SJCRH30 (cell line): ENCODE results near the gene DLGAP4. TPM values are rescaled to one million over a fixed set of nuclear protein-coding genes. Genes with fewer than 3 reads are reported as not detected.

Experiments
- DNase-seq, 2 experiments: peaks; one replicate each; pipeline ENCODE4 v3.0.0-alpha.2; 2015 to 2020
- H3K27ac ChIP-seq: fragments of 250-450 bp; sonication (Bioruptor Pico); 2 replicates; pipeline ENCODE4 v1.5.1; 2020; ENCODE audit warnings: mild to moderate bottlenecking, moderate library complexity
- H3K27me3 ChIP-seq: fragments of 250-450 bp; sonication (Bioruptor Pico); 2 replicates; pipeline ENCODE4 v1.5.1; 2020; ENCODE audit warnings: mild to moderate bottlenecking, moderate library complexity
- H3K36me3 ChIP-seq: fragments of 250-450 bp; sonication (Bioruptor Pico); 2 replicates; pipeline ENCODE4 v1.5.1; 2020; ENCODE audit warnings: mild to moderate bottlenecking, moderate library complexity
- H3K4me1 ChIP-seq: fragments of 250-450 bp; sonication (Bioruptor Pico); 2 replicates; pipeline ENCODE4 v1.5.1; 2020; ENCODE audit warnings: mild to moderate bottlenecking, moderate library complexity
- H3K4me3 ChIP-seq: fragments of 250-450 bp; sonication (Bioruptor Pico); 2 replicates; pipeline ENCODE4 v1.5.1; 2020; ENCODE audit warnings: mild to moderate bottlenecking, moderate library complexity
- H3K9me3 ChIP-seq: fragments of 250-450 bp; sonication (Bioruptor Pico); replicated peaks from 2 replicates; pipeline ENCODE4 v1.5.1; 2020; ENCODE audit warnings: mild to moderate bottlenecking, moderate library complexity
- total RNA-seq: library from RNA; depleted of rRNA; stranded (reverse); fragments of >200 nt; shearing (Covaris generic); gene quantifications from 2 replicates; pipeline ENCODE4 v1.2.3, GENCODE V29; 2014

The DLGAP4 gene
- total RNA-seq, 1 experiment from 2014 or later, result 18.4 TPM

DNA sequence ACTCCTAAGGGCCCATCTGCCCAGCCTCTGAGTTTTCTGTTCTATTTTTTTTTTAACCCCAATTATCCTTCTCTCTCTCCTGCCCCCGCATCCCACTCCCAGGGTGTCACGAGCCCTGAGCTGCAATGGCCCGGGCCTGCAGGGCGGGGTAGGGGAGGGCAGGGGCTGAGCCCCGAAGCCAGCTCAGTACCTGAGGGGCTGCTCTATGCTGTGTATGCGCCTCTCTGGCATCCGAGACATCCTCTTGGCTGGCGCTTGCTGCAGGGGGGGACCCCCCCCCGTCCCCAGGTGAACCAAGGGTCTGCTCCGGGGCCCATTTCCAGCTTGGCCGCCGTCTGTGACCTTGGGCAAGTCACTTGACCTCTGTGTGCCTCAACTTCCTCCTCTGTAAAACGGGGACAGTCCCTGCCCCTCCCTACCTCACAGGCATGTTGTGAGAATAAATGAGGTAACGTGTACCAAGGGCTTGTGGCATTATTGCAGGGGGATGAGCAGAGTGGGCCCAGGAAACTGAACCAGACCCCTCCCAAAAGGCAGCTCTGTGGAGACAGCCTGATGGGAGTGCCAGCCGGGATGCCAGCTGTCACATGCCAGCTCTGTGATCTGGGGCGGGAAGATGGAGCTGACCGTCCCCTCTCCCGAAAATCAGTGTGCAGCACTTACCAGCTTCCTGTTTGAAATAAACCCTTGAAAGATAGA is 222.2 kb downstream of the DLGAP4 start:
- H3K4me3 ChIP-seq, result no peak overlapping the region
- no peak for DNase-seq
- H3K27me3 ChIP-seq, result no peaks in the 10 kb centered on the region
- no peaks in the 10 kb centered on the region for H3K9me3 ChIP-seq
- H3K4me1 ChIP-seq, result peaks cover 4% of the 10 kb centered on the region; the same call in 1 of the 2 replicates
- no peak overlapping the region for H3K27ac ChIP-seq
- H3K36me3 ChIP-seq, result peaks cover 31% of the 10 kb centered on the region

DNA sequence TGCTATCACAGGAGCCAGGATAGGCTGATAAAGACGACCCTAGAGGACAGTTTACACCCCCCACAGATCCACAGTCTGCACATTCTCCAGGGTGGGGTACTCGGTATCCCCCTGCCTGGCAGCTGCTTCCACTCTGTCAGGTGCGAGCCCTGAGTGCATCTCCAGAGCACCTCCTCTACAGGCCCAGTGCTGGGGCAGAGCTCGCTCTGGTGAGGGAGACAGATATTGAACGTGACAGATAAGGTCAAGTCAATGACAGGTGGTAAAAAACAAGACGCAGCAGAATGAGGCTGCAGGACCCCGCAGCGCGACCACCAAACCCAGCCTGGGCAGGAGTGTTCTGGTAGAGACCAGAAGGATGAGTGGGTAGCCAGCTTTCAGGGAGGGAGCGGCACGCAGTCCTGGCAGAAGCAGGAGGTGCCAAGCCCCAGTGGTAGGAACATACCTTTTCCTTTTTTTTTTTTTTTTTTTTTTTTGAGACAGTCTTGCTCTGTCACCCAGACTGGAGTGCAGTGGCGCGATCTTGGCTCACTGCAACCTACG is 222.8 kb downstream of the DLGAP4 start:
- peaks cover 4% of the 10 kb centered on the region; the same call in 1 of the 2 replicates for H3K4me1 ChIP-seq
- no peaks in the 10 kb centered on the region for H3K27me3 ChIP-seq
- no peak overlapping the region for H3K27ac ChIP-seq
- peaks cover 31% of the 10 kb centered on the region for H3K36me3 ChIP-seq
- no peaks in the 10 kb centered on the region for H3K9me3 ChIP-seq
- no peak overlapping the region for H3K4me3 ChIP-seq
- DNase-seq, result no peak

DNA sequence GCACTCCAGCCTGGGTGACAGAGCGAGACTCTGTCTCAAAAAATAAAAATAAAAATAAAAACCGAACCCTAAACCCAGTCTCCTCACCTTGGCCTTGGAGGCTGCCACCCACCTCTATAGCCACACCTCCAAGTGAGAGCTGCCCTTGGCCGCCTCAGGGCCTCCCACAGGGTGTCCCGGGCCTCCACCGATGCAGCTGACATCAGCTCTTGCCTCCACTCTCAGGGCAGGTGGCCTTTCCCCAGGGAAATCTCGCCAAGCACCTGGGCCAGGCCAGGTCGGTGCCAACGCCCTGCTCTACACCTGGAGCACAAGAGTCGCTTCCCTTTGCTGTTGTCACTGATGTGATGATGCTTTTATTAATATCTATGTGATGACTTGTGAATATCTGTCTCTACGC is 226.2 kb downstream of the DLGAP4 start:
- peaks cover 6% of the 10 kb centered on the region; the same call in 1 of the 2 replicates for H3K36me3 ChIP-seq
- peaks cover 4% of the 10 kb centered on the region; the same call in 1 of the 2 replicates for H3K4me1 ChIP-seq
- 0 out of 2 replicates have a peak, but pooled peaks cover 3% of the 10 kb centered on the region for H3K27me3 ChIP-seq
- DNase-seq, result no peak
- H3K9me3 ChIP-seq, result no peaks in the 10 kb centered on the region
- H3K4me3 ChIP-seq, result no peak overlapping the region
- no peak overlapping the region for H3K27ac ChIP-seq

DNA sequence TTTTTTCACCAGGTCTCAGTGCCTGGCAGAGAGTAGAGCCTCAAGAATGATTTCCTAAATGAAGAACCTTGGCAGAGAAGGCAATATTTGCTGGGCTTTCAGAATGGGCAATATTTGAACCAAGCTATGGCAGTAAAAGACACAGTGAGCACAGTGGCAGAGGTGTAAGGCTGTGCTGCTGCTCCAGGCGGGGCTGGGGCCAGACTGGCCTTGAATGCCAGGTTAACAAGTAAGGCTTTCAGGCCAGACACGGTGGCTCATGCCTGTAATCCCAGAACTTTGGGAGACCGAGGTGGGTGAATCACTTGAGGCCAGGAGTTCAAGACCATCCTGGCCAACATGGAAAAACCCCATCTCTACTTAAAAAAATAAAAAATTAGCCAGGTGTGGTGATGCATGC is 226.7 kb downstream of the DLGAP4 start:
- H3K9me3 ChIP-seq, result no peaks in the 10 kb centered on the region
- H3K27me3 ChIP-seq, result 0 out of 2 replicates have a peak, but pooled peaks cover 3% of the 10 kb centered on the region
- DNase-seq, result no peak
- no peak overlapping the region for H3K4me3 ChIP-seq
- H3K4me1 ChIP-seq, result peaks cover 4% of the 10 kb centered on the region; the same call in 1 of the 2 replicates
- H3K27ac ChIP-seq, result no peak overlapping the region
- 0 out of 2 replicates have a peak, but pooled peaks cover 6% of the 10 kb centered on the region for H3K36me3 ChIP-seq

DNA sequence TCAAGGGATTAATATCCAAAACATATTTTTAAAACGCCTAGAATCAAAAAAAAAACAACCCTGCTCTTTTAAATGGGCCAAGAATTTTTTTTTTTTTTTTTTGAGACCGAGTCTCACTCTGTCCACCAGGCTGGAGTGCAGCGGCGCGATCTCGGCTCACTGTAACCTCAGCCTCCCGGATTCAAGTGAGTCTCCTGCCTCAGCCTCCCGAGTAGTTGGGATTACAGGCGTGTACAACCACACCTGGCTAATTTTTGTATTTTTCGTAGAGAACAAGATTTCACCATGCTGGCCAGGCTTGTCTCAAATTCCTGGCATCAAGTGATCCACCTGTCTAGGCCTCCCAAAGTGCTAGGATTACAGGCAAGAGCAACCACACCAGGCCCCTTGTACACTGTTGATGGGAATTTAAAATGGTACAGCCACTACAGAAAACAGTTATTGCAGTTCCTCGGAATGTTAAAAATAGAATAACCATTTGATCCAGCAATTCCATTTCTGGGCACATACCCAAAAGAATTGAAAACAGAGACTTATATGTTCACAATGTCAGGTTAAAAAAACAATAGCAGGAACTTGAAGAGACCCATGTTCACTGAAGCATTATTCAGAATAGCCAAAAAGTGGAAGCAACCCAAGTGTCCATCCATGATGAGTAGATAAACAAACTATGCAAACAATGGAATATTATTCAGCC is 232.0 kb downstream of the DLGAP4 start:
- H3K27ac ChIP-seq, result no peak overlapping the region
- H3K4me3 ChIP-seq, result no peak overlapping the region
- peaks cover 5% of the 10 kb centered on the region; the same call in 1 of the 2 replicates for H3K4me1 ChIP-seq
- H3K27me3 ChIP-seq, result peaks cover 3% of the 10 kb centered on the region; the same call in 1 of the 2 replicates
- peak in 1 of 2 experiments; percentile 32 for DNase-seq
- no peaks in the 10 kb centered on the region for H3K9me3 ChIP-seq
- H3K36me3 ChIP-seq, result no peaks in the 10 kb centered on the region

DNA sequence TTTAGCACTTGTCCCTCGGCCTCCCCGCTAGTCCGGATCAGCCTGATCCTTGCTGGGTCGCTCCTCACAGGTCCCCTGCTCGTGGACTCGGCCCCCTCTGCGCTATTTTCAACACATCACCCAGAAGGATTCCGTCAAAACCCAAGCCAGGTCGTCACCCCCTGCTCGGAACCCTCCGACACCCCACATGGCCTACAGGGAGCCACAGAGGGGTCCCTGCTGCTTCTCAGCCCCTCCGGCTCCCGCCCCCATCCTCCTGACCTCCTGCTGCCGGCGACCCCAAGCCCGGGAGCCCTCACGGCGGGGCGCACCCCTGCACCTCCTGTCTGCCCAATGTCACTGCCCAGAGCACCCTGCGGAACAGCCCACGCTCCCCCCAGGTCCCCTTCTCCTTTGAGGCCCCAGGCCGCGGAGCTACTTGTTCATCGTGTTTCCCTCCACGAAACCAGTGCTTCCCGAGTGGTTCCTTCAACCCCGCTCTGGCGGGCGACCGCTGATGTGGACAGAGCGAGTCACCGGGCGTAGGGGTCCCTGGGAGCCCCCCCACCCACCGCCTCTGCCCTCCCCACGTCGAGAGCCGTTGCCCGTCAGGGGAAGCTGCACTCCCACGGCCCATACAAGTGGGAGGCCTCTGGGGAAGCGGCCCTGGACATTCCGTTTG is 234.5 kb downstream of the DLGAP4 start:
- no peaks in the 10 kb centered on the region for H3K36me3 ChIP-seq
- no peak overlapping the region for H3K27ac ChIP-seq
- no peak for DNase-seq
- H3K4me1 ChIP-seq, result peaks cover 16% of the 10 kb centered on the region
- peaks cover 3% of the 10 kb centered on the region; the same call in 1 of the 2 replicates for H3K27me3 ChIP-seq
- no peaks in the 10 kb centered on the region for H3K9me3 ChIP-seq
- H3K4me3 ChIP-seq, result peak overlapping the region; percentile 36

DNA sequence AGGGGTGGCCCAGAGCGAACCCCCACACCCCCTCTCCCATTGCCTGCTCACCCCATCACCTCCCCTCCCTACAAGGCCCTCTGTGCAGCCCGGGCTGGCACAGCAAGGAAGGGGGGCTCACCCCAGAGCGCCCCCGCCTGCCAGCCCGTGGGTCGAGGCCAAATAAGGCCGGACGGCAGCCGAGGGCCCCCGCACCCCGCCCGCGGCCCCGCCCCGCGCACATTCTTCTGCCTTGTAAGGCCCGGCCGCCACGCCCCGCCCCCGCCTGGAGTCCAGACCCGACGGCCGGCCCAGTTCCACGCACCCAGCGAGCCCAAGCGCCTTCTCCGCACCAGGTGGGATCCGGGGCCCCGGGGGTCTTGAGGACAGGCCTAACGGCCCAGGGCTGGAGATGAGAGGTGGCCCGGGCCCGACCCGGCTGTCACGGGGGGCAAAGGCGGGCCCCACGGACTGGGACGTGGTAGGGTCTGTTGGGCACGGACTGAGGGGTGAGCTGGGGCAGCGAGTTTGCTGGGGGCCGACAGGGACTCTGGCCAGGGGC is 235.2 kb downstream of the DLGAP4 start, which contains the start of gene MYL9:
MYL9 (plus strand) TSS at position 293 of the 541 bp plus-strand sequence. CDS start 3,366 bp downstream, outside the sequence.
- peak within 1 kb of the TSS; percentile 36 for H3K4me3 ChIP-seq
- no peaks in the 10 kb centered on the region for H3K36me3 ChIP-seq
- H3K27me3 ChIP-seq, result peaks cover 3% of the 10 kb centered on the region; the same call in 1 of the 2 replicates
- H3K9me3 ChIP-seq, result no peaks in the 10 kb centered on the region
- no peak for DNase-seq
- peaks cover 16% of the 10 kb centered on the region for H3K4me1 ChIP-seq
- H3K27ac ChIP-seq, result no peak within 1 kb of the TSS

DNA sequence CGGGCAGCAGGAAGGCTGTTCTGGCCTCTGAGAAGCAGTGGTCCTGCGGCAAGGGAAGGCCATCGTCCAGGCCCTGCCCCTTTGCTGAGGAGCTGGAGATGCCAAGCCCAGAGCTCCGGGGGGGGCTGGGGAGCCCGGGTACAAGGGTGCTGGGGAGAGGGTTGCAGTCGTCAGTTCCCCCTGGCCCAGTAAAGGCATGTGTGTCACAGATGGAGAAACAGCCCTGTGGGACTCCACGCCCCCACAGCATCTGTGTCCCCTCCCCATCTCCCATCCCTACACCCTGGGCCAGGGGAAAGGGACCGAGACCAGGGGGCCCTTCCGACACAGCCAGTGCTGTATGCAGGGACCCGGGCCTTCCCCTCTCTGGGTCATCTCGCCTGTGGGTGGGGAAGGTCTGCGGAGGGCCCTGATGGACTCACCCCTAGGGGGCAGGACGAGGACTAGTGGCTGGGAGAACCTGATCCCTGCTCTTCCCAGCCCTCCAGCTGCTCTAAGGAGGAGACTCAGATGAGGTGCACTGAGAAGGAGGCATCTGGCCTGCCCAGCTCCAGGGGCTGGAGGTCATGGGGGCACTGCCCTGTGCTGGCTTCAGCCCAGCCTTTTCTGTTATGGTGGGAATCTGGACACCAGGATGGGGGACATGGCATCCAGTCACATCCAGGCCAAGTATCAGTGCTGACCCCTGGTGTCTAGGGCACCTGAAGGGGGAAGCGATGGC is 235.8 kb downstream of the DLGAP4 start:
- H3K27me3 ChIP-seq, result peaks cover 3% of the 10 kb centered on the region; the same call in 1 of the 2 replicates
- H3K4me3 ChIP-seq, result peak overlapping the region; percentile 36
- DNase-seq, result peak; percentile 60 to 72
- H3K9me3 ChIP-seq, result no peaks in the 10 kb centered on the region
- H3K4me1 ChIP-seq, result peaks cover 16% of the 10 kb centered on the region
- no peaks in the 10 kb centered on the region for H3K36me3 ChIP-seq
- H3K27ac ChIP-seq, result no peak overlapping the region

DNA sequence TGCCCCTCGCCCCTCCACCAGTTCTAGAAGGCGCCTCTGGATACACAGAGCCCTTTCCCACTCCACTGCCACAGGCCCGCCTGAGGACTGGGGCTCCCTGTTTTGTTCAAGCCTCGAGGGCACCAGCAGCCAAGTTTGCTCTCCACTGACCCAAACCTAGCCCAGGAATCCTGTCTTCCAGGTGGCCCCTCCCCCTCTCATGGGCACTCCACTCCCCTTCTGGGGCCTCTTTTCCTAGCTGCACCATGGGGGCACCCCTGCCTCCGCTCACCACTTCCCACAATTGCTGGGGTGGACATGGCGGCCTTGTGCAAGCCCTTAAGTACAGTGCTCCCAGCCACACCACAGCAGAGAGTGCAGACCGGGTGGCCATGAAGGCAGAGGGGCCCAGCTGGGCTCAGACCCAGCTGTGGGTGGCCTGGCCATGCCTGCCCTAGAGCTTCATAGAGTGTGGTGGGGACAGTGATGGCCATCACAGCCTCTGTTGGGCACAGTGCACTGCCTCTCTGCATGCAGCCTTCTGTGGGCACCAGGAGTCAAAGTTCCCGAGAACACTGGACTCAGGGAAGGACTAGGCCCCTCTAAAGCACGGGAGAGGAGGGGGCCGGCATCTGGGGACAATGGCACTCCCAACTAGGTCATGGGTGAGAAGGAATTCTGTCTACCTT is 236.5 kb downstream of the DLGAP4 start:
- H3K27ac ChIP-seq, result no peak overlapping the region
- H3K9me3 ChIP-seq, result no peaks in the 10 kb centered on the region
- DNase-seq, result no peak
- H3K4me1 ChIP-seq, result peaks cover 16% of the 10 kb centered on the region
- H3K27me3 ChIP-seq, result no peaks in the 10 kb centered on the region; the same call in 1 of the 2 replicates
- no peak overlapping the region for H3K4me3 ChIP-seq
- H3K36me3 ChIP-seq, result no peaks in the 10 kb centered on the region

DNA sequence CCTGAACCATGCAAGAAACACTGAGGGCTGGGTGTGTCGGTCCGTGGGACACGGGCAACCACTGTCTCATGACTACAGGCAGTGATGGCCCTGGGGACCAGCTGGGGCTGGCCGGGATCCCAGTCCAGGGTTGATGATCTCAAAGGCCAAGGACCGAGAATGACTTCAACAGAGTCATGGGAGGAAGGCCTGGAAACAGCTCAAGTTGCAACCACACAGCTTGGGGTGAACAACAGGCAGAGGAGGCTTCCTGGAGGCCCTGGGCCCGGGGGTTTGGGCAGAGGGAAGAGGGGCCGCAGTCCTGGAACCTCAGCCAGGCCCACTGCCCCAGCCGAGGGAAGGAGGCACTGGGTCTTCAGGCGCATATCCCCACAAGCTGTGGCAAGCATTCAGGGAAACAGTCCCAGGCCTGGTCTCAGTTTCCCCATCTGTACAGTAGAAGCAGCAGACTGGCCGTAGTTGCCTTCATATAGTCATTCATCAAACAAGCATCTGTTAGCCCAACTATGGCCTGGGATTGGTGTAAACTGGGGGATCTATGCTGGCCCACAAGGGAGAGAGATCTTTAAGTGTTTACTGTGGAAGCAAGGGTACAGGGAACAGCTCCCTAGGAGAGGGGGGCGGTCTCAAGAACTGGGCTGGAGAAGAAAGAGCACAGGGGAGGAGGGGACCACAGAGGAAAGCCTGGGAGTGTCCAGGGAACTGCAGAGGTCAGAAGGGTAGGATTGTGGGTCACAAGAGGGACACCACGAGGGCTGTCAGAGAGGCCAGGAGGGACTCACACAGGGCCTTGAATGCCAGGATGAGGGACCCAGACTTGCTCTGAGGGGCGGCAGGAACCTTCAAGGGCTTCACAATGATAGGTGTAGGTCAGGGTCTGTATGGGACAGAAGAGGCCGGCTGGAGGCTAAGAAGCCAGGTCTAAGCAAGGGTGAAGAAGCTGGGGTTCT is 237.3 kb downstream of the DLGAP4 start:
- no peak overlapping the region for H3K27ac ChIP-seq

DNA sequence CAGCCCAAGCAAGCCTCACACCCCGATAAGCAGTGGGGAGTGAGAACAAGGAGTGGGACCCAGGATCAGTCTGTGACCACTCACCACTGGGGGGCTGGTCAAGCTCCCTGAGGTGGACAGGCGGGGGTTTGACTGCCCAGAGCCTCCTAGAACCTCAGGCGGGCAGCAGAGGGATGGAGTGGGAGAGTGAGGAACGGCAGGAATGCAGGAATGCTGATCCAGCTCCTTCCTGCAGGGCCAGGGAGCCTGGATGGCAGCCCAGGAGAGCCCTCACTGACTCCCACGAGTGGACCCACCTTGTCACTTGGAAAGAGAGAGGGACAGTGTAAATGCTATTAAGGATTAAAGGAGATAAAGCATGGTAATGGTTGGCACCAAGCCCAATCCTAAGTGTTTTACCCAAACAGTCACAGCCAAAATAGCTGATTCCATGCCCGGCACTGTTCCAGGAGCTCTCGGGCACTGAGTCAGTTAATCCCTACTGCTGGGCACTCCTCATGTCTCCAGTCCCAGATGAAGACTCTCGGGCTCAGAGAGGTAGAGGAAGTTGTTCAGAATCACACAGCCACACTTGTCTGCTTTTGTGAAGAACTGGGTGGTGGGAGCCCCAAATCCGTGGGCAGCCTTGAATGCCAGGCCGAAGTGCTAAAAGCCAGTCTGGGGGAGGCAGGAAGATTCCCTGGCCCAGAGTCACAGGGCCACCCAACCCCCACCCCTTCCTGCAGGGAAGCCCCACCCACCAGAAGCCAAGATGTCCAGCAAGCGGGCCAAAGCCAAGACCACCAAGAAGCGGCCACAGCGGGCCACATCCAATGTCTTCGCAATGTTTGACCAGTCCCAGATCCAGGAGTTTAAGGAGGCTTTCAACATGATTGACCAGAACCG is 238.2 kb downstream of the DLGAP4 start:
- H3K4me3 ChIP-seq, result no peak overlapping the region
- DNase-seq, result peak; percentile 46 to 60
- peaks cover 16% of the 10 kb centered on the region for H3K4me1 ChIP-seq
- no peaks in the 10 kb centered on the region; the same call in 1 of the 2 replicates for H3K27me3 ChIP-seq
- H3K9me3 ChIP-seq, result no peaks in the 10 kb centered on the region
- no peak overlapping the region for H3K27ac ChIP-seq
- H3K36me3 ChIP-seq, result no peaks in the 10 kb centered on the region

More for the DNA sequence above, 237.3 kb downstream of the DLGAP4 start:
- H3K4me1 ChIP-seq, result peaks cover 16% of the 10 kb centered on the region
- no peak overlapping the region for H3K4me3 ChIP-seq
- H3K9me3 ChIP-seq, result no peaks in the 10 kb centered on the region
- DNase-seq, result peak; percentile 50 to 60
- H3K36me3 ChIP-seq, result no peaks in the 10 kb centered on the region
- no peaks in the 10 kb centered on the region; the same call in 1 of the 2 replicates for H3K27me3 ChIP-seq
